RWPE2 (cell line): ENCODE measurements around the gene FGF3.
"Not testable (repeated sequence)": the region's sequence is repeated elsewhere in the genome, so short reads cannot be mapped to it uniquely, and the experiment has no call there.

ENCODE experiments used
- ATAC-seq: fragments of 200-7000 bp; cut with Tn5 transposase; 3 replicates; pipeline ENCODE4 v1.9.1; 2021; ENCODE audit warnings: low read depth
- DNase-seq: peaks from one replicate; pipeline ENCODE4 v3.0.0-alpha.2; 2020; ENCODE audit warnings: low spot score
- H3K27ac ChIP-seq: fragments of 450-650 bp; 2 replicates; pipeline ENCODE4 v1.5.1; 2017; ENCODE audit warnings: mild to moderate bottlenecking; ENCODE audit not compliant: poor library complexity, severe bottlenecking
- H3K27me3 ChIP-seq: fragments of 250-450 bp; sonication (Bioruptor Pico); 2 replicates; pipeline ENCODE4 v1.5.1; 2021; ENCODE audit warnings: mild to moderate bottlenecking, moderate library complexity; ENCODE audit not compliant: insufficient read depth, poor library complexity, severe bottlenecking
- H3K36me3 ChIP-seq: fragments of 250-450 bp; sonication (Bioruptor Pico); 2 replicates; pipeline ENCODE4 v1.5.1; 2020; ENCODE audit warnings: low read depth, mild to moderate bottlenecking, moderate library complexity
- H3K4me1 ChIP-seq: fragments of 250-450 bp; sonication (Bioruptor Pico); 2 replicates; pipeline ENCODE4 v1.5.1; 2021; ENCODE audit warnings: mild to moderate bottlenecking, moderate library complexity; ENCODE audit not compliant: insufficient read depth, poor library complexity, severe bottlenecking
- H3K4me3 ChIP-seq: fragments of 250-450 bp; sonication (Bioruptor Pico); 2 replicates; pipeline ENCODE4 v1.5.1; 2021; ENCODE audit warnings: mild to moderate bottlenecking, moderate library complexity; ENCODE audit not compliant: severe bottlenecking
- H3K9me3 ChIP-seq: fragments of 250-450 bp; sonication (Bioruptor Pico); 2 replicates; pipeline ENCODE4 v1.5.1; 2021; ENCODE audit warnings: mild to moderate bottlenecking, moderate library complexity; ENCODE audit not compliant: severe bottlenecking
- TF ChIP-seq, protein P1 (sequence below): fragments of 450-650 bp; IDR thresholded peaks from one replicate; pipeline ENCODE4 v1.5.1; 2017; ENCODE audit warnings: mild to moderate bottlenecking, moderate library complexity; ENCODE audit not compliant: poor library complexity, severe bottlenecking

The FGF3 gene

DNA sequence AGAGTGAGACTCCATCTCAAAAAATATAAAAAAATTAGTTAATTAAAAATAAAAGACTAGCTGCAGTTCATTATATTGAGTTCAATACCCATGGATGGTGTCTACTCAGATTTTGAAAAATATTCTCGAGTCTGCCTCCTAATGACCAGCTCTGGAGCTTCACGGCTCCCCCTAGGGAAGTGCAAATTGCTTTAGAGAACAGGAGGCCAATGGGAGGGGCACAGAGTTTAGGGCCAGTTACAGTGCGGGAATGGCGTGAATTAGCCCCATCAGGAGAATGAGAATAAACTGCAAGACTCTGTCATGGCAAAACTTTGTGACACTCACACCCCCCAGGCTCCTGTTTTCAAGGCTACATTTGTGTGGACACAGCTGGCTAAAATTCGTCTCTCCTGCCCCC is 48.7 kb downstream of the FGF3 start:
- TF ChIP-seq, protein P1, sequence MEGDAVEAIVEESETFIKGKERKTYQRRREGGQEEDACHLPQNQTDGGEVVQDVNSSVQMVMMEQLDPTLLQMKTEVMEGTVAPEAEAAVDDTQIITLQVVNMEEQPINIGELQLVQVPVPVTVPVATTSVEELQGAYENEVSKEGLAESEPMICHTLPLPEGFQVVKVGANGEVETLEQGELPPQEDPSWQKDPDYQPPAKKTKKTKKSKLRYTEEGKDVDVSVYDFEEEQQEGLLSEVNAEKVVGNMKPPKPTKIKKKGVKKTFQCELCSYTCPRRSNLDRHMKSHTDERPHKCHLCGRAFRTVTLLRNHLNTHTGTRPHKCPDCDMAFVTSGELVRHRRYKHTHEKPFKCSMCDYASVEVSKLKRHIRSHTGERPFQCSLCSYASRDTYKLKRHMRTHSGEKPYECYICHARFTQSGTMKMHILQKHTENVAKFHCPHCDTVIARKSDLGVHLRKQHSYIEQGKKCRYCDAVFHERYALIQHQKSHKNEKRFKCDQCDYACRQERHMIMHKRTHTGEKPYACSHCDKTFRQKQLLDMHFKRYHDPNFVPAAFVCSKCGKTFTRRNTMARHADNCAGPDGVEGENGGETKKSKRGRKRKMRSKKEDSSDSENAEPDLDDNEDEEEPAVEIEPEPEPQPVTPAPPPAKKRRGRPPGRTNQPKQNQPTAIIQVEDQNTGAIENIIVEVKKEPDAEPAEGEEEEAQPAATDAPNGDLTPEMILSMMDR = no peak
- ATAC-seq (no peak), DNase-seq (no peak)
- H3K27me3 ChIP-seq = peaks cover 47% of the 10 kb centered on the region
- no peak overlapping the region for H3K4me3 ChIP-seq
- H3K27ac ChIP-seq = no peak overlapping the region
- H3K4me1 ChIP-seq = no peaks in the 10 kb centered on the region
- H3K36me3 ChIP-seq = no peaks in the 10 kb centered on the region
- no peaks in the 10 kb centered on the region for H3K9me3 ChIP-seq

DNA sequence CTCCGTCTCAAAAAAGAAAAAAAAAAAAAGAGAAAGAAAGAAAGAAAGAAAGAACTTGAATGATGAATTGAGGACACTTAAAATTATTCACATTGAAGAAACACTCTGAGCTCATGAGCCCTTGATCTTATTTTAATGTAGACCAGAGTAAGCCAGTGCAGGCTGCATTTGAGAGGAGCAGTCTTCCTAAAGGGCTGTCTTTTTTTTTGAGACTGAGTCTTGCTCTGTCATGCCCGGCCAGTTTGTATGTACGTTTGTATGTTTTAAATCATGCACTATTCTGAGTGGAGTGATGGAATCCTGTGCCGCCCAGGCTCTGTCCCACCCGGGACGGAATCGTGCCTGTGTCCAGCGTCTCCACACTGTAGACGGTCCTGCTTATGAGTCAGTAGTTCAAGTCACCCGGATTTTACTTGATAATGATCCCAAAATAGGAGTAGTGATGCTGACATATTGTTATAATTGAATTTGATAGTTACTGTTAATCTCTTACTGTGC is 53.7 kb downstream of the FGF3 start:
- no peaks in the 10 kb centered on the region for H3K9me3 ChIP-seq
- H3K4me1 ChIP-seq = no peaks in the 10 kb centered on the region
- no peak overlapping the region for H3K27ac ChIP-seq
- ATAC-seq (no peak), DNase-seq (no peak)
- H3K27me3 ChIP-seq = no peaks in the 10 kb centered on the region
- H3K36me3 ChIP-seq = no peaks in the 10 kb centered on the region
- no peak overlapping the region for H3K4me3 ChIP-seq
- TF ChIP-seq, protein P1 = no peak

DNA sequence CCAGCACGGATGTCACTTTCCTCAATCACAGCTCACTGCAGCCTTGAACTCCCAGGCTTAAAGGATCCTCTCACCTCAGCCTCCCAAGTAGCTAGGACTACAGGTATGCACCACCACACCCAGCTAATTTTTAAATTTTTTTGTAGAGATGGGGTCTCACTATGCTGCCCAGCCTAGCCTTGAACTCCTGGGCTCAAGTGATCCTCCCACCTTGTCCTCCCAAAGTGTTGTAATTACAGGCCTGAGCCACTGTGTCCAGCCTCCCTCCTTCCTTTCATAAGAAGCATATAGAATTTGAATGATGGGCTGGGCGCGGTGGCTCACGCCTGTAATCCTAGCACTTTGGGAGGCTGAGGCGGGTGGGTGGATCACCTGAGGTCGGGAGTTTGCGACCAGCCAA is 54.3 kb downstream of the FGF3 start:
- H3K9me3 ChIP-seq, H3K4me3 ChIP-seq, H3K27ac ChIP-seq, H3K4me1 ChIP-seq, DNase-seq, H3K36me3 ChIP-seq, H3K27me3 ChIP-seq, ATAC-seq: not testable (repeated sequence)

GRCh38 chr11:69760319-69760718 is 58.9 kb downstream of the FGF3 start:
- Histone ChIP-seq H3K9me3 (no peaks in the 10 kb centered on the region), H3K36me3 (no peaks in the 10 kb centered on the region), H3K4me3 (no peak overlapping the region), H3K27me3 (no peaks in the 10 kb centered on the region), H3K27ac (no peak overlapping the region), H3K4me1 (no peaks in the 10 kb centered on the region)
- TF ChIP-seq, protein P1 = no peak
- DNase-seq = no peak
- ATAC-seq = no peak
